Rectal smooth muscle tissue (tissue), 1 donor: ENCODE data around the gene CDKN2A.
A peak's percentile ranks its signal among the peaks of the same experiment; 100 is the strongest.

Source experiments
- H3K27ac ChIP-seq: one replicate; pipeline ENCODE4 v1.7.0; 2013; ENCODE audit warnings: low read depth, low read length, inconsistent platforms
- H3K27me3 ChIP-seq: one replicate; pipeline ENCODE4 v1.7.0; 2013; ENCODE audit warnings: low read length; ENCODE audit not compliant: control insufficient read depth, insufficient read depth
- H3K36me3 ChIP-seq: one replicate; pipeline ENCODE4 v1.7.0; 2013; ENCODE audit warnings: low read length; ENCODE audit not compliant: control insufficient read depth, insufficient read depth
- H3K4me1 ChIP-seq: one replicate; pipeline ENCODE4 v1.7.0; 2013; ENCODE audit warnings: low read length; ENCODE audit not compliant: control insufficient read depth, insufficient read depth
- H3K4me3 ChIP-seq: one replicate; pipeline ENCODE4 v1.7.0; 2013; ENCODE audit warnings: low read length
- H3K9ac ChIP-seq: one replicate; pipeline ENCODE4 v1.7.0; 2013; ENCODE audit warnings: low read length

CDKN2A gene

DNA sequence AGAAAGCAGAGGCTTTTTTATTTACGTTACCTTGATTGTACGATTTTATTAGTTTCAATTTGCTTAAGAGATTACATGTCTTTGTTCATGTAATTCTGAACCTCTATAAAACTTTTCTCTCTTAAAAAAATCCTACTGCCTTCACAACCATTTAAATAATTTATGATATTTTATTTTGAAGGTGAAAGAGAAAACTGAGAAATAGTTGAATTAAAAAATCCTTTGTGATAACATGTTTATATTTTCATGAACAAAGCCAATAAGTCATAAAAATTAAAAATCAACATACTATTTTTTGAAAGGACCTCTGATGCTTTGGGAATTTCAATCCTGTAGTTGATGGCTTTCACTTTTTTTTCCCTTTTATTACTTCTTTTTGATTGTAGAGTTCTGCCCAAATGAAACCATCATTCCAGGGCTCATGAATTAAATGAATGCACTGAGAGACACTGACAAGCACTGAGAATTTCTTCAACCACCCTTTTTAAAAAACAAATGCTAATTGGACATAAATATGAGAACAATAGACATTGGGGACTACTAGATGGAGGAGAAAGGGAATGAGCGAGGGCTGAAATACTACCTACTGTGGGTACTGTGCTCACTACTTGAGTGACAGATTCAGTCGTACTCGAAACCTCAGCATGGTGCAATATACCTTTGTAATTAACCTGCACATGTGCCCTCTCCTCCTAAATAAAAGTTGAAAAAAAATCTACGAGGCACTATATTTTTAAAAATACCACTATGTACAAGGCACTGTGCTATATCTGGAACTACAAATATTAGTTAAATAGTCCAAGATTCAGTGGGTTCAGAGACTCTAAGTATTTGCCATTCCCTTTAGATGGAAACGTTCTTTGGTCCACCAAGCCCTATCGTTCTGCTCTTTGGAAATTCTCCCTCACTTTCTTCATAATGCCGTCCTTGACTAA, 5.9 kb downstream of the CDKN2A start:
- H3K4me3 ChIP-seq: no peak overlapping the region
- H3K27me3 ChIP-seq: peaks cover 13% of the 10 kb centered on the region
- H3K4me1 ChIP-seq: no peaks in the 10 kb centered on the region

DNA sequence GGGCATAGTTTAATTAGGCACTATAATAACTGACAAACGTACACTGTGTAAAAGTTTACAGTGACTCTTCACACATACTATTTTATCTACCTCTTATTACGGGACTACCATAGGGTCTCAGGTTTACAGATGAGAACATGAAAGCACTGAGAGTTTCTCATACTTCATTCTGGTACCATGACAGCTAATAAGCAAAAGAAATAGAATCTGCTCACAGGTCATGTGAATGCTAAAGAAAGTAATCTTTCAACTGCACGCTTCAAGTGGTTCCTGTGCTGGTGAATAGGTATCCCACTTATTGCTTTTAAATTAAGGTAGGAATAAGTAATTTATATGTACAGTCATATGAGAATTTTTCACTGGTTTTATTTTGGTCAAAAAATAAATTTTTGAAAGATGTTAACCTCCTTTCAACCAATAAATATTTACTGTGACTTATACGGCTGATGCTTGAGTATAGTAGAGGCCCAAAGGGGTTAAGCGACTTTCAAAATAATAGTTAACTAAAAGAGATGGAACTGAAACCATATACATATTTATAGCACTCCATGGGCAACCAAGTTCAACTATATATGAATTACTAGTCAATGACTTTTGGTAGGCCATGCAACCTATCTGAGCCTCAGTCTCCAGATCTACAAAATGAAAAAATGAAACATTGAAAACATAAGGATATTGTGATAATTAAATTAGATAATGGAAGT, 8.1 kb downstream of the CDKN2A start:
- no peaks in the 10 kb centered on the region for H3K36me3 ChIP-seq
- no peak overlapping the region for H3K4me3 ChIP-seq
- H3K27ac ChIP-seq: no peak overlapping the region
- H3K4me1 ChIP-seq: no peaks in the 10 kb centered on the region
- peaks cover 10% of the 10 kb centered on the region for H3K27me3 ChIP-seq
- H3K9ac ChIP-seq: no peak overlapping the region

More for the DNA sequence above, 5.9 kb downstream of the CDKN2A start:
- Histone ChIP-seq H3K36me3 (no peaks in the 10 kb centered on the region), H3K27ac (no peak overlapping the region), H3K9ac (no peak overlapping the region)

DNA sequence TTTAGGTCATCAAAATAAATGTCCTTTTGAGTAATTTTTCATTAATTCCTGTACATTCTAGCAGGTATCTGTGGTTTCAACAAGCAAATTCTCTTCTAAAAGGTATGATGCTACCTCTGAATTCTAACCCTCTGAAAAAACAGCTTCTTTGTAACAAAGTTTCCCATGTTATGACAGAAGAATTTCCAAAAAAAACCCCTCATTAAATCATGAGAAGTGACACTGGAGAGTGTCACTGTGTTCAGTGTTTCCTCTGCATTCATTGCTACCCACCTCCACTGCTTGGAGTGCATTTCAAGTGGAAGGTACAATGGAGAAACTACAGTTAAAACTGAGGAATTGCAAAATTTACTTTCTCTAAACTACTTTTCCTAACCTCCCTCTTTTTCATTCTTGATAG, 10.1 kb downstream of the CDKN2A start:
- Histone ChIP-seq H3K9ac (no peak overlapping the region), H3K27ac (no peak overlapping the region), H3K4me1 (no peaks in the 10 kb centered on the region), H3K36me3 (no peaks in the 10 kb centered on the region), H3K27me3 (peaks cover 1% of the 10 kb centered on the region), H3K4me3 (no peak overlapping the region)

DNA sequence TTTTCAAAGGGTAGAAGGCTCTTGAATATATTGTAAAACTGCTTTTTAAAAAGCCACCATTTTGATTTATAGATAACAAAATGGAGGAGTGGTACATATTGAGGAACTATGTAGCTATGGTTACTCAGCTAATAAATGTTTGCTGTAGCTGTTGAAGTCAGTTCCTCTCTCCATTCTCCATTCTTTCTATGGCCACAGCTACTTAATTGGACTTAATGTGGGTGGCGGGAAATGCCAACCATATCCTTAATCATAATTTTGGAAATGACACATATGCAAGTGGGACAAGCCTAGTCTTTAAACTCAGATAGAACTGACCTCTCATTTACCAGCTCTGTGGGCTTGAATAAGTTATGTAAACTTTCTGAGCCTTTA, 10.6 kb downstream of the CDKN2A start:
- Histone ChIP-seq H3K27ac (no peak overlapping the region), H3K4me3 (no peak overlapping the region), H3K36me3 (no peaks in the 10 kb centered on the region), H3K9ac (no peak overlapping the region), H3K27me3 (peaks cover 3% of the 10 kb centered on the region), H3K4me1 (no peaks in the 10 kb centered on the region)

DNA sequence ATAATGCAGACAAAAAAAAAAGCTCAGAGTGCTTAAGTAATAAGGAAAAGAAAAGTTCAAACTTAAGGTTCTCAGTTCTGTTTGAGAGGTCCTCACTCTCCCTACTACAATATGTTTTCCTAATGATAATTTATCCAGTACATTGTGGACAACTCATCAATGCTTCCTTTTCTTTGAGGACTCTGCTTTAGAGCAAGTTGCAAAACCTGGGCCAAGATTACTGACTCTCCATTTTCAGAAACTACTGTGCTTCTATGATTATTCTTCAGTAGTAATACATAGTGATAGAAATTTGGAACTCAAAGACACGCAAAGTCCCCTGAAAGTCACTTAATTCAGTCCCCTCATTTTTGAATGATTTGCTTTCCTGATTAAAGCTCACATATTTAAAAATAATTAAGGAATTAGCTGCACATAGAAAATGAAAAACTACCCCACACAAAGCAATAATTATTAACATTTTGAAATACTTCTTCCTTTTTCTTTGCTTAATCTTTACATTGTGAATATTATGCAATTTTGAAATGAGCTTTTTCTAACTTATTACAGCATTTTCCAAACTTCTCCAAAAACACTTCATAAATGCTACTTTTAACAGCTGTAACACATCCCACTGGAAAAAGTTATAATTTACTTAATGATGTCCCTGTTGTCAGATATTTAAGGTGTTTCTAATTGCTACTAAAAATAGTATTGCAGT, 11.2 kb downstream of the CDKN2A start:
- H3K27me3 ChIP-seq: peaks cover 3% of the 10 kb centered on the region
- no peak overlapping the region for H3K4me3 ChIP-seq
- no peaks in the 10 kb centered on the region for H3K36me3 ChIP-seq
- no peaks in the 10 kb centered on the region for H3K4me1 ChIP-seq
- H3K27ac ChIP-seq: no peak overlapping the region
- H3K9ac ChIP-seq: no peak overlapping the region

DNA sequence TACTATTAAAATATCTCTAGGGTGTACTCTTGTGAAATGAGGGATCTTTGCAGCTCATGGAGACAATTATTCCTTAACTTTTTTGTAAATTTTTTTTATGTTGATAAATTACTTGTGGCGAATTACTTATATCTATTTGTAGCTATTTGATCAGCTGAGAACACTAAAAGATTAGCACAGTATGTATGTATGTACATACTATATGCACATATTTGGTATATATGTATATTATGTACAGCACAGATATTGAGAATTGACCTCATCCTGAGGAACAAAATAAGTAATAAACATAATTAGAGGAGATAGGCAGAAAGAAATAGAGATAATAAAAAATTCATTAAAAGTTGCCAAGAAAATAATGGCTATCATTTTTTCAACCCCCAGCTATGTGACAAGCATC, 11.8 kb downstream of the CDKN2A start:
- Histone ChIP-seq H3K27ac (no peak overlapping the region), H3K9ac (no peak overlapping the region), H3K4me1 (no peaks in the 10 kb centered on the region), H3K4me3 (no peak overlapping the region), H3K36me3 (no peaks in the 10 kb centered on the region), H3K27me3 (peaks cover 4% of the 10 kb centered on the region)

DNA sequence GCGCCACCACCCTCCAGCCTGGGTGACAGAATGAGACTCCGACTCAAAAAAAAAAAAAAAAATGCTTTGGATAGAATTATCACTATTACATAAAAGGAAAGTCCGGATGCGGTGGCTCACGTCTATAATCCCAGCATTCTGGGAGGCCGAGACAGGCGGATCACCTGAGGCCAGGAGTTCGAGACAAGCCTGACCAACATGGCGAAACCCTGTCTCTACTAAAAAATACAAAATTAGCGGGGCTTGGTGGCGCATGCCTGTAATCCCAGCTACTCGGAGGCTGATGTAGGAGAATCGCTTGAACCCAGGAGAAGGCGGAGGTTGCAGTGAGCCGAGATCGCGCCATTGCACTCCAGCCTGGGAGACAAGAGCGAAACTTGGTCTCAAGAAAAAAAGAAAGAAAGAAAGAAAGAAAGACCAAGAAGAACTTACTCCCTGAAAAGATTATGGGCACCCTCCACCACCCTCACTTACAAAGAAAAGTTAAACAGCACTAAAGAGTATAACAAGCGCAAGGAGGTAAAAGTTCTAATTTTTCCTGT, 17.8 kb downstream of the CDKN2A start:
- Histone ChIP-seq H3K4me3 (no peak overlapping the region), H3K27ac (no peak overlapping the region), H3K4me1 (peaks cover 4% of the 10 kb centered on the region), H3K9ac (no peak overlapping the region), H3K36me3 (no peaks in the 10 kb centered on the region), H3K27me3 (peaks cover 39% of the 10 kb centered on the region)

DNA sequence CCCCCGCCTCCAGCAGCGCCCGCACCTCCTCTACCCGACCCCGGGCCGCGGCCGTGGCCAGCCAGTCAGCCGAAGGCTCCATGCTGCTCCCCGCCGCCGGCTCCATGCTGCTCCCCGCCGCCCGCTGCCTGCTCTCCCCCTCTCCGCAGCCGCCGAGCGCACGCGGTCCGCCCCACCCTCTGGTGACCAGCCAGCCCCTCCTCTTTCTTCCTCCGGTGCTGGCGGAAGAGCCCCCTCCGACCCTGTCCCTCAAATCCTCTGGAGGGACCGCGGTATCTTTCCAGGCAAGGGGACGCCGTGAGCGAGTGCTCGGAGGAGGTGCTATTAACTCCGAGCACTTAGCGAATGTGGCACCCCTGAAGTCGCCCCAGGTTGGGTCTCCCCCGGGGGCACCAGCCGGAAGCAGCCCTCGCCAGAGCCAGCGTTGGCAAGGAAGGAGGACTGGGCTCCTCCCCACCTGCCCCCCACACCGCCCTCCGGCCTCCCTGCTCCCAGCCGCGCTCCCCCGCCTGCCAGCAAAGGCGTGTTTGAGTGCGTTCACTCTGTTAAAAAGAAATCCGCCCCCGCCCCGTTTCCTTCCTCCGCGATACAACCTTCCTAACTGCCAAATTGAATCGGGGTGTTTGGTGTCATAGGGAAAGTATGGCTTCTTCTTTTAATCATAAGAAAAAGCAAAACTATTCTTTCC, 19.3 kb downstream of the CDKN2A start:
- Histone ChIP-seq H3K27me3 (peaks cover 52% of the 10 kb centered on the region), H3K4me3 (peak overlapping the region; percentile 41), H3K9ac (no peak overlapping the region), H3K27ac (no peak overlapping the region), H3K36me3 (no peaks in the 10 kb centered on the region), H3K4me1 (peaks cover 4% of the 10 kb centered on the region)

DNA sequence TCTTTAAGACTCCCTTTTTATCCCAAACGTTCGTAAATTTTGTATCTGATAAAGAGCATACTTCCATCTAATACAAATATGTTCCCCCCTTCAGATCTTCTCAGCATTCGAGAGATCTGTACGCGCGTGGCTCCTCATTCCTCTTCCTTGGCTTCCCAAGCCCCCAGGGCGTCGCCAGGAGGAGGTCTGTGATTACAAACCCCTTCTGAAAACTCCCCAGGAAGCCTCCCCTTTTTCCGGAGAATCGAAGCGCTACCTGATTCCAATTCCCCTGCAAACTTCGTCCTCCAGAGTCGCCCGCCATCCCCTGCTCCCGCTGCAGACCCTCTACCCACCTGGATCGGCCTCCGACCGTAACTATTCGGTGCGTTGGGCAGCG, 19.9 kb downstream of the CDKN2A start:
- Histone ChIP-seq H3K27ac (no peak overlapping the region), H3K27me3 (peaks cover 57% of the 10 kb centered on the region), H3K9ac (no peak overlapping the region)

DNA sequence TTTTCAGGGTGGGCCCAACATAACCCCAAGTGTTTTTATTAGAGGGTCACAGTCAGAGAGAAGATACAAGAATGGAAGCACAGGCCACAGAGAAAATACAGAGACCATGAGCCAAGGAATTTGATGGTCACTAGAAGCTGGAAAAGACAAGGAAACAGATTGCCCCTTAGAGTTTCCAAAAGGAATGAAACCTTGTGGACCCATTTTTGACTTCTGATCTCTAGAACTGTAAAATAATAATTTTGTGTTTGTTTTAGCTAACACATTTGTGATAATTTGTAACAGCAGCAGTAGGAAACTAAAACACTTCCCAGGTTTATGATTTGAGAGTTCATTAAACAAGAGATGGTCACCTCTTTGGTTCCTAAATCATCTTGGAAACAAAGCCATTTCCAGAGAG, 21.8 kb downstream of the CDKN2A start:
- Histone ChIP-seq H3K4me3 (no peak overlapping the region), H3K4me1 (peaks cover 4% of the 10 kb centered on the region), H3K27me3 (peaks cover 66% of the 10 kb centered on the region), H3K27ac (no peak overlapping the region), H3K36me3 (no peaks in the 10 kb centered on the region), H3K9ac (no peak overlapping the region)

More for the DNA sequence above, 19.9 kb downstream of the CDKN2A start:
- H3K4me3 ChIP-seq: peak overlapping the region; percentile 41
- H3K36me3 ChIP-seq: no peaks in the 10 kb centered on the region
- H3K4me1 ChIP-seq: peaks cover 4% of the 10 kb centered on the region

DNA sequence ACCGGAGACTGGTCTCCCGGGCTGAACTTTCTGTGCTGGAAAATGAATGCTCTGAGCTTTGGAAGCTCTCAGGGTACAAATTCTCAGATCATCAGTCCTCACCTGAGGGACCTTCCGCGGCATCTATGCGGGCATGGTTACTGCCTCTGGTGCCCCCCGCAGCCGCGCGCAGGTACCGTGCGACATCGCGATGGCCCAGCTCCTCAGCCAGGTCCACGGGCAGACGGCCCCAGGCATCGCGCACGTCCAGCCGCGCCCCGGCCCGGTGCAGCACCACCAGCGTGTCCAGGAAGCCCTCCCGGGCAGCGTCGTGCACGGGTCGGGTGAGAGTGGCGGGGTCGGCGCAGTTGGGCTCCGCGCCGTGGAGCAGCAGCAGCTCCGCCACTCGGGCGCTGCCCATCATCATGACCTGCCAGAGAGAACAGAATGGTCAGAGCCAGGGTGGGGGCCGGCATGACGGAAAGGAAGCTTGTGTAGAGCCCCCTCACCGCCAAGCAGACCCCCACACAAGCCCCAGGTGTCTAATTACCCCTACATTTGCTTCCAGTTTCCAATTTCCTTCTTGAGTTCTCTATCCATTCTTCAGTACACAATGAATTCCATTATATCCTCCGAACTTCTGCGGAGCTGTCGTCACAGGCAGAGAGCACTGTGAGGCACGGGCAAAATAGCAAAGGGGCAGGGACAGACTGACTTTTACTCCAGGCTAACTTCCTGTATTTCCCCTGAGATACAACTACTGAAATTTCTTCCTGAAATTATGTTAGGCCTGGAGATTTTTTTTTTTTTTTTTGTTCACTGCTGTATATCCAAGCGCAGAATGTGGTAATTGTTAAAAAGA, 23.2 kb downstream of the CDKN2A start:
- Histone ChIP-seq H3K4me1 (peaks cover 4% of the 10 kb centered on the region), H3K4me3 (no peak overlapping the region), H3K36me3 (no peaks in the 10 kb centered on the region), H3K9ac (no peak overlapping the region), H3K27me3 (peaks cover 67% of the 10 kb centered on the region), H3K27ac (no peak overlapping the region)
